Esophagus muscularis mucosa (tissue), 4 donors: Measurements from ENCODE around the gene DOCK11.

Experiments used
- EP300 ChIP-seq: sonication (generic); formaldehyde crosslinking; IDR thresholded peaks from one replicate; pipeline ENCODE4 v1.6.1; 2017; ENCODE audit warnings: antibody characterized with exemption
- POLR2A ChIP-seq: fragments of 450-650 bp; IDR thresholded peaks from one replicate; pipeline ENCODE4 v1.6.1; 2017; ENCODE audit warnings: antibody characterized with exemption, moderate library complexity, mild to moderate bottlenecking, low read depth
- POLR2AphosphoS5 ChIP-seq, 2 donors: sonication (generic); formaldehyde crosslinking; IDR thresholded peaks; one replicate each; pipeline ENCODE4 v1.6.1; 2017; ENCODE audit warnings: antibody characterized with exemption in 2 of 2
- TF ChIP-seq, protein P1 (sequence below), 3 experiments: fragments of 200-600 bp in 2 of 3; fragments of 450-650 bp in 1 of 3; sonication (generic) in 2 of 3; IDR thresholded peaks; one replicate each; pipeline ENCODE4 v1.5.1; 2017 to 2019; ENCODE audit warnings: antibody characterized with exemption in 3 of 3, mild to moderate bottlenecking in 2 of 3, moderate library complexity in 1 of 3

DNA sequence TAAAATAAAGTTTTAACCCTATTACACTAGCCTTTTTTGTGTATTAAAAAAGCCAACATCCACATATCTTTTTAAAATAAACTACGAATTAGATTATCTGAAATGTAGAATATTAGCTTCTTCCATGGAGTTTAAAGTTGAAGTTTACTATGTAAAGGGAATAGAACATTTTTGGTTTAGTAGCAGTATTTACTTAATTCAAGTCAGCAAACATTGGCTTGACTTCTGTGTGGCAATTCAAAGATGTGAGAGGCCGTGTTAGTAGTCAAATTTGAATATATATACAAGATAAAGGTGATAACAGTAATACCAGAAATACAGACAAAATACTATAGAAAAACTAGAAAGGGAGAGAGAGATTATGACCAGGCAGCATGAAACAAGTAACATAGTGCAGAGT, 116.7 kb downstream of the DOCK11 start:
- TF ChIP-seq, protein P1, sequence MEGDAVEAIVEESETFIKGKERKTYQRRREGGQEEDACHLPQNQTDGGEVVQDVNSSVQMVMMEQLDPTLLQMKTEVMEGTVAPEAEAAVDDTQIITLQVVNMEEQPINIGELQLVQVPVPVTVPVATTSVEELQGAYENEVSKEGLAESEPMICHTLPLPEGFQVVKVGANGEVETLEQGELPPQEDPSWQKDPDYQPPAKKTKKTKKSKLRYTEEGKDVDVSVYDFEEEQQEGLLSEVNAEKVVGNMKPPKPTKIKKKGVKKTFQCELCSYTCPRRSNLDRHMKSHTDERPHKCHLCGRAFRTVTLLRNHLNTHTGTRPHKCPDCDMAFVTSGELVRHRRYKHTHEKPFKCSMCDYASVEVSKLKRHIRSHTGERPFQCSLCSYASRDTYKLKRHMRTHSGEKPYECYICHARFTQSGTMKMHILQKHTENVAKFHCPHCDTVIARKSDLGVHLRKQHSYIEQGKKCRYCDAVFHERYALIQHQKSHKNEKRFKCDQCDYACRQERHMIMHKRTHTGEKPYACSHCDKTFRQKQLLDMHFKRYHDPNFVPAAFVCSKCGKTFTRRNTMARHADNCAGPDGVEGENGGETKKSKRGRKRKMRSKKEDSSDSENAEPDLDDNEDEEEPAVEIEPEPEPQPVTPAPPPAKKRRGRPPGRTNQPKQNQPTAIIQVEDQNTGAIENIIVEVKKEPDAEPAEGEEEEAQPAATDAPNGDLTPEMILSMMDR (IDR thresholded peaks at IDR 0.05), result no peak
- no peak for TF ChIP-seq POLR2AphosphoS5 (IDR thresholded peaks at IDR 0.05)
- TF ChIP-seq POLR2A, result no peak
- TF ChIP-seq EP300, result no peak
